Osteocyte (in vitro differentiated cells): ENCODE measurements around the gene KRT33A. TPM values are rescaled to one million over a fixed set of nuclear protein-coding genes. Genes with fewer than 3 reads are reported as not detected.

Experiments
- DNase-seq: peaks from one replicate; pipeline ENCODE4 v3.0.0; 2021; ENCODE audit warnings: mixed read lengths; ENCODE audit not compliant: unreplicated experiment; ENCODE audit errors: extremely low spot score
- H3K27ac Mint-ChIP-seq: one replicate; pipeline ENCODE4 v1.8.0; 2021; ENCODE audit warnings: mild to moderate bottlenecking, mixed read lengths; ENCODE audit not compliant: unreplicated experiment
- H3K27me3 Mint-ChIP-seq: one replicate; pipeline ENCODE4 v1.8.0; 2021; ENCODE audit warnings: mixed read lengths; ENCODE audit not compliant: unreplicated experiment
- H3K36me3 Mint-ChIP-seq: one replicate; pipeline ENCODE4 v1.8.0; 2021; ENCODE audit warnings: mixed read lengths; ENCODE audit not compliant: unreplicated experiment
- H3K4me1 Mint-ChIP-seq: one replicate; pipeline ENCODE4 v1.8.0; 2021; ENCODE audit warnings: mixed read lengths; ENCODE audit not compliant: unreplicated experiment
- H3K4me3 Mint-ChIP-seq: one replicate; pipeline ENCODE4 v1.8.0; 2021; ENCODE audit warnings: mild to moderate bottlenecking, moderate library complexity, mixed read lengths; ENCODE audit not compliant: unreplicated experiment
- H3K9me3 Mint-ChIP-seq: one replicate; pipeline ENCODE4 v1.8.0; 2021; ENCODE audit warnings: mixed read lengths; ENCODE audit not compliant: unreplicated experiment
- CTCF ChIP-seq: fragments of 200-600 bp; sonication (generic); IDR thresholded peaks from 2 replicates; pipeline ENCODE4 v1.5.0; 2021; ENCODE audit warnings: antibody characterized with exemption, mild to moderate bottlenecking, moderate library complexity
- total RNA-seq: library from RNA; stranded (reverse); gene quantifications from 2 replicates; pipeline ENCODE4 v1.2.1, GENCODE V29; 2021

KRT33A gene
- total RNA-seq, 1 donor from 2014 or later, result not detected

- H3K27ac Mint-ChIP-seq, result no peak overlapping the region
- H3K27me3 Mint-ChIP-seq, result no peaks in the 10 kb centered on the region
- H3K9me3 Mint-ChIP-seq, result no peaks in the 10 kb centered on the region
- no peak for DNase-seq
- TF ChIP-seq CTCF, result no peak
- no peaks in the 10 kb centered on the region for H3K36me3 Mint-ChIP-seq
- H3K4me1 Mint-ChIP-seq, result peaks cover 9% of the 10 kb centered on the region
- no peak overlapping the region for H3K4me3 Mint-ChIP-seq
These were observed 43.2 kb upstream of the KRT33A start for GRCh38 chr17:41393826-41394225.

GRCh38 chr17:41393294-41393693, 42.7 kb upstream of the KRT33A start:
- Mint-ChIP-seq H3K9me3 (no peaks in the 10 kb centered on the region), H3K4me3 (no peak overlapping the region), H3K27me3 (no peaks in the 10 kb centered on the region), H3K4me1 (peaks cover 9% of the 10 kb centered on the region), H3K27ac (no peak overlapping the region), H3K36me3 (no peaks in the 10 kb centered on the region)
- no peak for TF ChIP-seq CTCF
- DNase-seq, result no peak

- Mint-ChIP-seq H3K4me3 (no peak overlapping the region), H3K27me3 (no peaks in the 10 kb centered on the region), H3K36me3 (no peaks in the 10 kb centered on the region), H3K27ac (no peak overlapping the region), H3K9me3 (no peaks in the 10 kb centered on the region), H3K4me1 (peaks cover 9% of the 10 kb centered on the region)
- no peak for DNase-seq
- no peak for TF ChIP-seq CTCF
These were observed 41.6 kb upstream of the KRT33A start for GRCh38 chr17:41392278-41392677.

GRCh38 chr17:41391535-41391934, 40.9 kb upstream of the KRT33A start:
- H3K4me1 Mint-ChIP-seq, result peaks cover 9% of the 10 kb centered on the region
- H3K27me3 Mint-ChIP-seq, result no peaks in the 10 kb centered on the region
- TF ChIP-seq CTCF, result no peak
- DNase-seq, result no peak
- no peak overlapping the region for H3K4me3 Mint-ChIP-seq
- no peak overlapping the region for H3K27ac Mint-ChIP-seq
- peaks cover 3% of the 10 kb centered on the region for H3K9me3 Mint-ChIP-seq
- H3K36me3 Mint-ChIP-seq, result peaks cover 1% of the 10 kb centered on the region

- Mint-ChIP-seq H3K36me3 (peaks cover 2% of the 10 kb centered on the region), H3K4me3 (no peak overlapping the region), H3K27me3 (no peaks in the 10 kb centered on the region), H3K9me3 (peaks cover 7% of the 10 kb centered on the region), H3K27ac (no peak overlapping the region), H3K4me1 (peaks cover 9% of the 10 kb centered on the region)
- DNase-seq, result no peak
- TF ChIP-seq CTCF, result no peak
These were observed 39.8 kb upstream of the KRT33A start for GRCh38 chr17:41390411-41390938.
